HFF-Myc (cell line): Measurements from ENCODE around the gene B4GALT1.

Source experiments
- DNase-seq: peaks from one replicate; pipeline ENCODE4 v3.0.0-alpha.2; 2011; ENCODE audit warnings: low read depth; ENCODE audit errors: extremely low read depth
- H3K4me3 ChIP-seq: replicated peaks from 2 replicates; pipeline ENCODE4 v1.5.1; 2011; ENCODE audit warnings: low read depth, mild to moderate bottlenecking, control low read depth, low read length
- TF ChIP-seq, protein P1 (sequence below): IDR thresholded peaks from 2 replicates; pipeline ENCODE4 v1.5.1; 2012; ENCODE audit warnings: mild to moderate bottlenecking, low read depth, low read length, control low read depth; ENCODE audit errors: missing control alignments

Gene B4GALT1

GRCh38 chr9:33113799-33114547 is 53.2 kb downstream of the B4GALT1 start:
- DNase-seq: no peak
- TF ChIP-seq, protein P1, sequence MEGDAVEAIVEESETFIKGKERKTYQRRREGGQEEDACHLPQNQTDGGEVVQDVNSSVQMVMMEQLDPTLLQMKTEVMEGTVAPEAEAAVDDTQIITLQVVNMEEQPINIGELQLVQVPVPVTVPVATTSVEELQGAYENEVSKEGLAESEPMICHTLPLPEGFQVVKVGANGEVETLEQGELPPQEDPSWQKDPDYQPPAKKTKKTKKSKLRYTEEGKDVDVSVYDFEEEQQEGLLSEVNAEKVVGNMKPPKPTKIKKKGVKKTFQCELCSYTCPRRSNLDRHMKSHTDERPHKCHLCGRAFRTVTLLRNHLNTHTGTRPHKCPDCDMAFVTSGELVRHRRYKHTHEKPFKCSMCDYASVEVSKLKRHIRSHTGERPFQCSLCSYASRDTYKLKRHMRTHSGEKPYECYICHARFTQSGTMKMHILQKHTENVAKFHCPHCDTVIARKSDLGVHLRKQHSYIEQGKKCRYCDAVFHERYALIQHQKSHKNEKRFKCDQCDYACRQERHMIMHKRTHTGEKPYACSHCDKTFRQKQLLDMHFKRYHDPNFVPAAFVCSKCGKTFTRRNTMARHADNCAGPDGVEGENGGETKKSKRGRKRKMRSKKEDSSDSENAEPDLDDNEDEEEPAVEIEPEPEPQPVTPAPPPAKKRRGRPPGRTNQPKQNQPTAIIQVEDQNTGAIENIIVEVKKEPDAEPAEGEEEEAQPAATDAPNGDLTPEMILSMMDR: no peak
- no peak overlapping the region for H3K4me3 ChIP-seq

DNA sequence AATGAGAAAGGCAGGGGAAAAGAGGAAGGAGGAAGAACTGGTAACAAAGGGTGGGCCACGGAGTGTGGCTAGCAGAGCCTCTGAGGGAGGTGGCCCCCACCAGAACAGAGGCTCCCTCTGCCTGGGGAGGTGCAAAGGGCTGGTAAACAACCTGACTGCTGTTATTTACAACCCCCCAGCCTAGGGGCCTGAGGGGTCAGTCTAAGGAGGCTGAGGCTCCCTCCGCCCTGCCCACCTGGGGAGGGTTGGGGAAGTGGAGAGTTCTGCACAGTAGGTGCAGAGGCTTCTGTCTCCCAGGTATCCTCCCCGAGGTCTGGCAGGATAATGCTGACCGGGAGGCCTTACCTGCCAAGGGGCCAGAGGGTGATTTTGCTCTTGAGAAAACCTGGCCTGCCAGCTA is 55.0 kb downstream of the B4GALT1 start:
- TF ChIP-seq, protein P1: no peak
- no peak overlapping the region for H3K4me3 ChIP-seq
- DNase-seq: no peak

DNA sequence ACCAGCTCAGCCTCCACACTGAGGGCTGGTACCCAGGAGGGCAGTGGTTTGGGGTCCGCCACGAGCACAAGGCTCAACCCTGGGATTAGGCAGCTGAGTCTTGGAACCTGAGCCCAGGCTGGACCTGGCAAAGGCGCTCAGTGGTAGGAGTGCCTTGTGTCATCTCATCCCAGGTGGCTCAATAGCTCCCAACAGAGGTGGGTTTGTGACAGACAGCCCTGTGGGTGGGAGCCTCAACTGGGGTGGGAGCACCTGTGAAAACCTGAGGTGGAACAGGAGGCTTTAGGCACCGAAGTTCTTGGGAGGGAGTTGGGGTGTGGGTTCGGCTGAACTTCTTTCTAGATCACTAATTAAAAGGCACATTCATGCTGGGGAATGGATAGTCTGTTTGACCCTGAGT is 55.5 kb downstream of the B4GALT1 start:
- TF ChIP-seq, protein P1: no peak
- DNase-seq: no peak

DNA sequence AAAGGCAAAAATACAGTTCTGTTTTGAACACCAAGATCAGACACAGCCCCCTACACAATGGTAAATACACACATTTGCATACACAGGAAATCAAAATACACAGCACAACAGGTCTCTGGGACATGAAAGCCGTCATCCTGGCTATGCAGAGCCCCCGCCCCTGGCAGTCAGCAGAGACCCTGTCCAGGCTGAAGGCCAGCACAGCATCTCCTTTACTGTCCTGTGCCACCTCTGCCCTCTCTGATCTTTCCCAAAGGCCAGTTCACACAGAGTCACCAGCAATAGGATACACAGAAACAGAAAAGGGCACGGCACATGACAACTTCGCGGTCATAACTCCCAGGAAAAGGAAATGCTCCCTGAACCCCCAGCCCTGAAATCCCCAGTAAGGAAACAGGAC is 56.5 kb downstream of the B4GALT1 start:
- TF ChIP-seq, protein P1: no peak
- DNase-seq: no peak
- no peak overlapping the region for H3K4me3 ChIP-seq

More for the DNA sequence above, 55.5 kb downstream of the B4GALT1 start:
- no peak overlapping the region for H3K4me3 ChIP-seq

GRCh38 chr9:33109850-33110595 is 57.1 kb downstream of the B4GALT1 start:
- TF ChIP-seq, protein P1: no peak
- DNase-seq: no peak
- H3K4me3 ChIP-seq: no peak overlapping the region

DNA sequence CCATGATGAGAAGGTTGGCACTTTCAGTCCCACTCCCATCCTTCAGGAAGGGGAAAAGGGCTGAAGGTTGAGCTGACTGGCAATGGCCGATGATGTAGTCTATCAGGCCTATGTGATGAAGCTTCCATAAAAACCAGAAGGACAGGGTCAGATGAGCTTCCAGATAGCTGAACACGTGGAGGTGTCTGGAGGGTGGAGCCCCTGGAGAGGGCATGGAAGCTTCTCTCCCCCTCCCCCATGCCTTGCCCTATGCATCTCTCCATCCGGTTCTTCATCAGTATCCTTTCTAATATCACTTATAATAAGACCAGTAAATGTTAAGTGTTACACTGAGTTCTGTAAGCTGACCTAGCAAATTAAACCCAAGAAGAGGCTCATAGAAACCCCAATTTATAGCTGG is 58.0 kb downstream of the B4GALT1 start:
- TF ChIP-seq, protein P1: no peak
- DNase-seq: no peak
- H3K4me3 ChIP-seq: no peak overlapping the region
